HFFc6 (cell line): ENCODE measurements around the gene PRRX2. TPM values are rescaled to one million over a fixed set of nuclear protein-coding genes. Genes with fewer than 3 reads are reported as not detected.

ENCODE experiments used
- DNase-seq: peaks from one replicate; pipeline ENCODE4 v3.0.0-alpha.2; 2018
- H3K27ac Mint-ChIP-seq: 2 replicates; pipeline ENCODE4 v1.8.0; 2020; ENCODE audit warnings: mild to moderate bottlenecking, mixed read lengths
- H3K27me3 Mint-ChIP-seq: 2 replicates; pipeline ENCODE4 v1.8.0; 2021; ENCODE audit warnings: mild to moderate bottlenecking, moderate library complexity, mixed read lengths; ENCODE audit not compliant: insufficient read depth
- H3K36me3 Mint-ChIP-seq: 2 replicates; pipeline ENCODE4 v1.8.0; 2021; ENCODE audit warnings: low read depth, mixed read lengths
- H3K4me1 Mint-ChIP-seq: 2 replicates; pipeline ENCODE4 v1.8.0; 2020; ENCODE audit warnings: low read depth, mixed read lengths
- H3K4me3 Mint-ChIP-seq: 2 replicates; pipeline ENCODE4 v1.8.0; 2020; ENCODE audit warnings: mild to moderate bottlenecking, moderate library complexity, mixed read lengths
- H3K9me3 Mint-ChIP-seq: 2 replicates; pipeline ENCODE4 v1.8.0; 2020; ENCODE audit warnings: mild to moderate bottlenecking, mixed read lengths
- CTCF ChIP-seq: fragments of 200-600 bp; sonication (generic); IDR thresholded peaks from 2 replicates; pipeline ENCODE4 v1.5.0; 2021; ENCODE audit warnings: antibody characterized with exemption, mild to moderate bottlenecking
- total RNA-seq, 6 experiments: library from RNA; stranded (reverse); fragmentation: NEBNext Ultra II Directional; extraction: Animal tissue kit (Norgen Biotek cat#: 25700); gene quantifications; 2 replicates in 1 of 6; 3 replicates in 5 of 6; pipeline ENCODE4 v1.2.3, GENCODE V29; 2021

Gene PRRX2
- total RNA-seq, 6 experiments from 2014 or later, result 34.0 to 113 (median 102) TPM

GRCh38 chr9:129650680-129651235 lies 14.7 kb upstream of the PRRX2 start:
- H3K4me3 Mint-ChIP-seq, result no peak overlapping the region
- no peaks in the 10 kb centered on the region for H3K9me3 Mint-ChIP-seq
- peaks cover 2% of the 10 kb centered on the region; the same call in 1 of the 2 replicates for H3K27me3 Mint-ChIP-seq
- H3K4me1 Mint-ChIP-seq, result peaks cover 8% of the 10 kb centered on the region
- DNase-seq, result no peak
- no peak overlapping the region for H3K27ac Mint-ChIP-seq
- no peak for TF ChIP-seq CTCF
- peaks cover 4% of the 10 kb centered on the region; the same call in 1 of the 2 replicates for H3K36me3 Mint-ChIP-seq

- Mint-ChIP-seq H3K4me3 (no peak overlapping the region), H3K9me3 (no peaks in the 10 kb centered on the region), H3K36me3 (no peaks in the 10 kb centered on the region), H3K4me1 (peaks cover 22% of the 10 kb centered on the region), H3K27me3 (peaks cover 2% of the 10 kb centered on the region; the same call in 1 of the 2 replicates), H3K27ac (no peak overlapping the region)
- no peak for TF ChIP-seq CTCF
- DNase-seq, result no peak
Observed at GRCh38 chr9:129653823-129654553, 11.5 kb upstream of the PRRX2 start.

- H3K36me3 Mint-ChIP-seq, result no peaks in the 10 kb centered on the region
- H3K4me1 Mint-ChIP-seq, result peaks cover 22% of the 10 kb centered on the region
- TF ChIP-seq CTCF, result no peak
- H3K27me3 Mint-ChIP-seq, result peaks cover 2% of the 10 kb centered on the region; the same call in 1 of the 2 replicates
- H3K9me3 Mint-ChIP-seq, result no peaks in the 10 kb centered on the region
- DNase-seq, result no peak
- no peak overlapping the region for H3K27ac Mint-ChIP-seq
- no peak overlapping the region for H3K4me3 Mint-ChIP-seq
Observed at GRCh38 chr9:129654554-129655040, 10.8 kb upstream of the PRRX2 start.

GRCh38 chr9:129655154-129655553 lies 10.3 kb upstream of the PRRX2 start:
- TF ChIP-seq CTCF, result no peak
- Mint-ChIP-seq H3K27me3 (peaks cover 4% of the 10 kb centered on the region; the same call in 1 of the 2 replicates), H3K9me3 (no peaks in the 10 kb centered on the region), H3K4me1 (peaks cover 19% of the 10 kb centered on the region), H3K4me3 (no peak overlapping the region), H3K36me3 (no peaks in the 10 kb centered on the region), H3K27ac (no peak overlapping the region)
- no peak for DNase-seq

- Mint-ChIP-seq H3K4me3 (peak overlapping the region; percentile 13; the same call in 1 of the 2 replicates), H3K27ac (no peak overlapping the region), H3K36me3 (no peaks in the 10 kb centered on the region), H3K4me1 (peaks cover 16% of the 10 kb centered on the region), H3K9me3 (no peaks in the 10 kb centered on the region), H3K27me3 (peaks cover 5% of the 10 kb centered on the region; the same call in 1 of the 2 replicates)
- no peak for TF ChIP-seq CTCF
- DNase-seq, result no peak
Observed at GRCh38 chr9:129655696-129656095, 9.8 kb upstream of the PRRX2 start.
